ENCODE measurements around the gene MSRB3.

Gene MSRB3

DNA sequence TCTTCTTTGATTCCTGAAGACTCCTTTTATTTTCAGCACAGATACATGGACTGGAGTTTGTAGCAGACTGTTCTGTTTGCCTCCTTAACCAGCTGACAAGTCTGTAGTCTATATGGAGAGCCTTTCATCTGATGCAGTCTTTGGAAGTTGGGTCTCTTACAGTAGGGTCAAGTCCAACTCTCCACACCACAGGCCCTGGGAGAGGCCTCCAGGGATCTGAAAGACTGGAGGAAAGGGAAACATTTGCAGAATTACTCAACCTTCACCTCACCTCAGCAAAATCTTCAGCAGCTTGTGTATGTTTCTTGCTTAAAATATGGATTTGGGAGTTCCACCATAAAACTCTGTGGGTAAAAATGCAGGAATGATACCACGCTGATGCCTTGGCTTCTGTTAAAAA is 188.4 kb downstream of the MSRB3 start:
- Histone ChIP-seq H3K36me3 (ENCODE audit: insufficient read depth, low read length) (peaks cover 29% of the 10 kb centered on the region; the same call in 1 of the 2 replicates), H3K4me3 (ENCODE audit: low read length, poor library complexity, severe bottlenecking) (no peak overlapping the region), H4K20me1 (ENCODE audit: insufficient read depth, low read length, poor library complexity, severe bottlenecking) (no peaks in the 10 kb centered on the region), H3K9me2 (replicated peaks; ENCODE audit: low read depth, low read length) (no peaks in the 10 kb centered on the region), H3K79me2 (ENCODE audit: insufficient read depth, low read length) (no peaks in the 10 kb centered on the region), H3K9me3 (ENCODE audit: insufficient read depth, low read depth, low read length) (no peaks in the 10 kb centered on the region), H3K4me2 (ENCODE audit: low read depth, low read length, poor library complexity, severe bottlenecking) (no peak overlapping the region), H3F3A (ENCODE audit: low read depth) (no peaks in the 10 kb centered on the region), H3K27me3 (ENCODE audit: insufficient read depth, low read length, poor library complexity, severe bottlenecking) (no peaks in the 10 kb centered on the region), H2AFZ (ENCODE audit: low read length) (no peak overlapping the region), H3K9ac (ENCODE audit: low read depth, low read length, poor library complexity, severe bottlenecking) (no peak overlapping the region), H3K4me1 (ENCODE audit: insufficient read depth, low read length, poor library complexity, severe bottlenecking) (no peaks in the 10 kb centered on the region)
- no peak for TF ChIP-seq EZH2phosphoT487 (IDR thresholded peaks at IDR 0.05; ENCODE audit: borderline replicate concordance)
- TF ChIP-seq, protein P1, sequence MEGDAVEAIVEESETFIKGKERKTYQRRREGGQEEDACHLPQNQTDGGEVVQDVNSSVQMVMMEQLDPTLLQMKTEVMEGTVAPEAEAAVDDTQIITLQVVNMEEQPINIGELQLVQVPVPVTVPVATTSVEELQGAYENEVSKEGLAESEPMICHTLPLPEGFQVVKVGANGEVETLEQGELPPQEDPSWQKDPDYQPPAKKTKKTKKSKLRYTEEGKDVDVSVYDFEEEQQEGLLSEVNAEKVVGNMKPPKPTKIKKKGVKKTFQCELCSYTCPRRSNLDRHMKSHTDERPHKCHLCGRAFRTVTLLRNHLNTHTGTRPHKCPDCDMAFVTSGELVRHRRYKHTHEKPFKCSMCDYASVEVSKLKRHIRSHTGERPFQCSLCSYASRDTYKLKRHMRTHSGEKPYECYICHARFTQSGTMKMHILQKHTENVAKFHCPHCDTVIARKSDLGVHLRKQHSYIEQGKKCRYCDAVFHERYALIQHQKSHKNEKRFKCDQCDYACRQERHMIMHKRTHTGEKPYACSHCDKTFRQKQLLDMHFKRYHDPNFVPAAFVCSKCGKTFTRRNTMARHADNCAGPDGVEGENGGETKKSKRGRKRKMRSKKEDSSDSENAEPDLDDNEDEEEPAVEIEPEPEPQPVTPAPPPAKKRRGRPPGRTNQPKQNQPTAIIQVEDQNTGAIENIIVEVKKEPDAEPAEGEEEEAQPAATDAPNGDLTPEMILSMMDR (conservative IDR thresholded peaks at IDR 0.05; ENCODE audit: low read length) = no peak

DNA sequence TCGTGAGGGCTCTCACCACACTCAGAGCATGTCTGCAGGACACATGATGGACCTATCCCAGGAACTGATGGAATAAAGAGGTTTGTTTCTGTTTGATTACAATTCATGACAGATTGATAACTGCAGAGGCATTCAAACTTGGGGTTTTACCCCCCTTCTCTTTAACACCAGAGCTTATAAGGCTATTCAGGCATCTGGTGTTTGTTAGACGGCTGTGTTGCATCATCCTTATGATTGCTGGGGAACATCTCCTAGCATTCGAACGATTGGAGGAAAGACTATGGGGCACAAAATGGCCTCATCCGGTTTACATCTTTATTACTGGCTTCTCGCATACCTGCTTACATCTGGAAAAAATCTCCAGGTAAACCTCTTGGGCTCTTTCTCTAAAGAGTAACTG is 191.8 kb downstream of the MSRB3 start:
- no peak overlapping the region for H3K9ac ChIP-seq (ENCODE audit: low read depth, low read length, poor library complexity, severe bottlenecking)
- H3K36me3 ChIP-seq (ENCODE audit: insufficient read depth, low read length) = peaks cover 3% of the 10 kb centered on the region; the same call in 1 of the 2 replicates
- H3K4me1 ChIP-seq (ENCODE audit: insufficient read depth, low read length, poor library complexity, severe bottlenecking) = no peaks in the 10 kb centered on the region
- no peaks in the 10 kb centered on the region for H3F3A ChIP-seq (ENCODE audit: low read depth)
- no peak overlapping the region for H3K4me2 ChIP-seq (ENCODE audit: low read depth, low read length, poor library complexity, severe bottlenecking)
- no peaks in the 10 kb centered on the region for H3K79me2 ChIP-seq (ENCODE audit: insufficient read depth, low read length)
- no peaks in the 10 kb centered on the region for H3K9me3 ChIP-seq (ENCODE audit: insufficient read depth, low read depth, low read length)
- H3K4me3 ChIP-seq (ENCODE audit: low read length, poor library complexity, severe bottlenecking) = no peak overlapping the region
- H4K20me1 ChIP-seq (ENCODE audit: insufficient read depth, low read length, poor library complexity, severe bottlenecking) = no peaks in the 10 kb centered on the region
- no peak overlapping the region for H2AFZ ChIP-seq (ENCODE audit: low read length)
- no peak for TF ChIP-seq EZH2phosphoT487 (IDR thresholded peaks at IDR 0.05; ENCODE audit: borderline replicate concordance)
- TF ChIP-seq, protein P1 (conservative IDR thresholded peaks at IDR 0.05; ENCODE audit: low read length) = no peak
- no peaks in the 10 kb centered on the region for H3K9me2 ChIP-seq (replicated peaks; ENCODE audit: low read depth, low read length)
- H3K27me3 ChIP-seq (ENCODE audit: insufficient read depth, low read length, poor library complexity, severe bottlenecking) = no peaks in the 10 kb centered on the region

DNA sequence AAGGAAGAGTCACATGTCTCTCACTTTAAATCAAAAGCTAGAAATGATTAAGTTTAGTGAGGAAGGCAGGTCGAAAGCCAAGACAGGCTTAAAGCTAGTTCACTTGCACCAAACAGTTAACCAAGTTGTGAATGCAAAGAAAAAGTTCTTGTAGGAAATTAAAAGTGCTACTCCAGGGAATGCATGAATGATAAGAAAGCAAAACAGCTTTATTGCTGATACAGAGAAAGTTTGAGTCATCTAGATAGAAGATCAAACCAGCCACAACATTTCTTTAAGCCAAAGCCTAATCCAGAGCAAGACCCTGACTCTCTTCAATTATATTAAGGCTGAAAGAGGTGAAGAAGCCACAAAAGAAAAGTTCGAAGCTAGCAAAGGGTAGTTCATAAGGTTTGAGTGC is 193.6 kb downstream of the MSRB3 start:
- no peaks in the 10 kb centered on the region for H4K20me1 ChIP-seq (ENCODE audit: insufficient read depth, low read length, poor library complexity, severe bottlenecking)
- H3K36me3 ChIP-seq (ENCODE audit: insufficient read depth, low read length) = peaks cover 2% of the 10 kb centered on the region; the same call in 1 of the 2 replicates

More for the DNA sequence above, 193.6 kb downstream of the MSRB3 start:
- H3K79me2 ChIP-seq (ENCODE audit: insufficient read depth, low read length) = no peaks in the 10 kb centered on the region
- H3K4me2 ChIP-seq (ENCODE audit: low read depth, low read length, poor library complexity, severe bottlenecking) = no peak overlapping the region
- TF ChIP-seq, protein P1 (conservative IDR thresholded peaks at IDR 0.05; ENCODE audit: low read length) = no peak
- no peak for TF ChIP-seq EZH2phosphoT487 (IDR thresholded peaks at IDR 0.05; ENCODE audit: borderline replicate concordance)
- no peaks in the 10 kb centered on the region for H3K4me1 ChIP-seq (ENCODE audit: insufficient read depth, low read length, poor library complexity, severe bottlenecking)
- H3K4me3 ChIP-seq (ENCODE audit: low read length, poor library complexity, severe bottlenecking) = no peak overlapping the region
- H3K9me3 ChIP-seq (ENCODE audit: insufficient read depth, low read depth, low read length) = no peaks in the 10 kb centered on the region
- no peaks in the 10 kb centered on the region for H3K27me3 ChIP-seq (ENCODE audit: insufficient read depth, low read length, poor library complexity, severe bottlenecking)
- no peak overlapping the region for H3K9ac ChIP-seq (ENCODE audit: low read depth, low read length, poor library complexity, severe bottlenecking)
- H2AFZ ChIP-seq (ENCODE audit: low read length) = no peak overlapping the region
- no peaks in the 10 kb centered on the region for H3F3A ChIP-seq (ENCODE audit: low read depth)
- no peaks in the 10 kb centered on the region for H3K9me2 ChIP-seq (replicated peaks; ENCODE audit: low read depth, low read length)
